Gastrocnemius medialis (tissue), 4 donors: ENCODE measurements around the gene PCDH9.

Experiments used
- CTCF ChIP-seq, 5 experiments: fragments of 450-650 bp in 3 of 5; fragments of 200-600 bp in 2 of 5; sonication (generic) in 2 of 5; IDR thresholded peaks in 4 of 5; conservative IDR thresholded peaks in 1 of 5; 1 replicate in 4 of 5; 2 replicates in 1 of 5; pipeline ENCODE4 v1.5.1; 2016 to 2019; ENCODE audit warnings: antibody characterized with exemption in 5 of 5, mild to moderate bottlenecking in 3 of 5, moderate library complexity in 3 of 5
- POLR2A ChIP-seq, 2 donors: fragments of 450-650 bp; IDR thresholded peaks; one replicate each; pipeline ENCODE4 v1.6.1; 2017; ENCODE audit warnings: antibody characterized with exemption in 2 of 2, mild to moderate bottlenecking in 2 of 2, moderate library complexity in 2 of 2

GRCh38 chr13:66971004-66971403 is 259.1 kb downstream of the PCDH9 start:
- TF ChIP-seq POLR2A (IDR thresholded peaks at IDR 0.05), result no peak
- TF ChIP-seq CTCF (IDR thresholded peaks at IDR 0.05 in 4 of 5, conservative IDR thresholded peaks at IDR 0.05 in 1 of 5), result no peak
